HG02571 (cell line): Measurements from ENCODE around the gene EPHB1.
A peak's percentile ranks its signal among the peaks of the same experiment; 100 is the strongest.

Experiments used
- ATAC-seq: cut with Tn5 transposase; IDR thresholded peaks from one replicate; pipeline ENCODE4 v1.9.1; 2021; ENCODE audit warnings: mild to moderate bottlenecking, moderate library complexity; ENCODE audit not compliant: unreplicated experiment

EPHB1 gene

DNA sequence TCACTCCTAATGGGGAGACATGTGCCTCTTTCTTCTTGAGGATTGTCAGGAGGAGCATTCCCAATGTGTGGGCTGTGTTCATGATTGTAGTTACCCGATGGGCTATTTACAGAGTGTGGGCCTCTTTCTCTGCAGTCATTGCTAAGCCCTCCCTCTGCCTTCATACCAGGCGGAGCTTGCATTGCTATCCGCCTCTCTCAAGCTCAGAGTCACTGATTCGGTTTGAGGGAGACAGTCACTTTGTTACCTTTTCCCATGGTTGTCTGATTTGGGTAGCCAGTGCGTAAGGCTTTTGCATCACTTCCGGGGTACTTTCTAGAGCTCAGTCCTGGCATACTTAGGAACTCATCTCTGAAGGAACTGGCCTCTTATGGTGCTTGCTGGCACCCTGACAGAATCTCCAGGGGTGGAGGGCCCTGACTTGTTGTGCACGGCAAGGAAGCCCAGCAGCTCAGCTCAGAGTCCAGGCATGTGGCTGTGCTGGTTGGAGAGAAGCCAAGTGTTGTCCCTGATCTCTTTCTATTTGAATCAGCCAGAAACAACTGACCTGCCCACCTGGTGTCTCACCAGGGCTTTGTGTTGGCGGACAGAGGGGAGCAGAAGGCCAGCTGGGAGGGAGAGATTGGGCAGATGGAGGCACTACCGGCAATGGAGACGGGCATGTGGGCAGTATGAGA, 79.8 kb downstream of the EPHB1 start:
- no peak for ATAC-seq

DNA sequence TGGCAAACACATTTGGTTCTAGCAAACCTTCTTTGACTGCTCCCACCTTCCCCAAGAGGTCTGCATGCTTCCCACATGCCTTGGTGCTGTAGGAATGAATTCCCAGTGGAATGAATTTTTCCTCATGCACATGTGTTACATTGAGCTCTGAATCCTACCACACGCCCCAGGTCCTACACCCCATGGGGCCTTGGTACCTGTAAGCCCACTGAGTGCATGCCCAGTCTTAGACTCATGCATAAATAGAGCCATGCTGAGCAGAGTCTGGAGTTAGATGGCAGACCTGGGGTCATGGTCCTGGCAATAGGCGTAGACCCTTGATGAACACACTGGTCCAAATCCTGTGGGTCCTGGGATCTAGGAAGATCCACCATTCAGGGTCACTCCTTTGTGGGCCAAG, 81.8 kb downstream of the EPHB1 start:
- no peak for ATAC-seq

DNA sequence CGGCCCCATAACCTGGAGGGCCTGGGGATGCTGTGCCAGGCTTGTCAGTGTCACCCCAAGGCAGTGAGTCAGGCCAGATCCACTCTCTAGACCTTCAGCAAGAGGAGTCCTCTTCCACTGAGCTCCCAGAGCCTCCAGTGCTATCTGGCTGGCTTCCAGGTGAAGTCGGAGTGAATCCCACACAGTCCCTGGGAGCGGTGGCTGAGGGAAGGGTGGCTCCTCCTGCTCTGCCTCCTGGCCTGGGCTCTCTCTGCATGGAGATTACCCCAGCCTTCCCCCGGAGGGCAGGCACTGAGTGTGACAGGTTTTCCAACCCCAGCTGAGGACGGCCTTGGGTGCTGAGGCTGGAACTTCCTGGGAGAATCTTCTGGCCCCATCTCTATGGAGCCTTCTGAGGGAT, 82.7 kb downstream of the EPHB1 start:
- ATAC-seq = no peak

DNA sequence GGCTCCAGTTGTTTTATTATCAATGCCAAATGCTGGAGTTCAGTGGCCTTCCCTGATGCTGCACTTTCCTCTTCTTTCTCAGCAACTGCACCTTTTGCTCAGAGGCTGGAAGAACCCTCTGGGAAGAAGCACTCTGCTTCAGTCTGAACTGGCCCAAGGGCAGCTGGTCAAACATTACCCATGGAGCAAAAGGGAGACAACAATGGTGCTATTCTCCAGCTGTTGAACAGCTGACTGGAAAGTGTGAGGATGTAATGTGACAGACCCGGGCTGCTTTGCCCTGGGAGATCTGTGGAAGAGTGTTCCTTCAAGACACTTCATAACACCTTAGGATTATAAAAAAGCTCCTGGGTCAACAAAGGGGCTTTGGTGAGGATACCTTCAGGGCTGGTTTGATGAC, 84.9 kb downstream of the EPHB1 start:
- no peak for ATAC-seq

DNA sequence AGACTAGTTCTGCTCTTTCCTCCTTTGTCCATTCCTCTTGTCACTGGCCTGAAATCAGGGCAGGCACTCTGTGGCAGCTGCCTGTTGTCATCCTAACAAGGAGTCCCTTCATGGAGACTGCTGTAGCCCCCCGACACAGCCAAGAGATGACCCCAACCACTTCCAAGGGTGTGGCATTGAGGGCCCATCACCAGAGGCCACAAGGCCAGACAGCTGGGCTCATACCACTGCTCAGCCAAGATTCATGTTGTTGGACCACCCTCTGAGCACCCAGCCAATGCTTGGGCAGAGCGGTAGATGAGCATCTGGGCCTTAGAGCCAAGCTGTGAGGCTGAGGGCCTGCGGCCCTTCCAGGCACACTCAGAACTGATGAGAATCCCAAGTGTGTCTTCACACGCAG, 85.4 kb downstream of the EPHB1 start:
- ATAC-seq = no peak

DNA sequence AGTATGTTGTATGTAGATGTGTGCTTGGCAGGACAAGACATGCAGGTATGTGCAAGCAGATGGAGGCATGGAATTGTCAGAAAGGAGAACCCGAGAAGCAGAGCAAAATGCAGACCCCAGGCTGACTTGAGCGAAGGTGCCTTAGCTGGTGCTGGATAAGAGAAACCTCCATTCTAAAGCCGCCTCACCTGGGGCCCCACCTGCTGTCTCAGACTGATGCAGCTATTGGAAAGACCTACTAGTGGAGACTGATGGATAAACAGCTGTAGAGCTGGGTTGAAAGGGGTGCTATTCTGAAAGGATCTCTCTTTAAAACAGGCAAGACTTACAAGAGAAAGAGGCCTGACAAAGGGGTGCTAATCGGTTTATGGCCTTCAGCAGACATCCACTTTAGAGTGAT, 86.2 kb downstream of the EPHB1 start:
- ATAC-seq = no peak

DNA sequence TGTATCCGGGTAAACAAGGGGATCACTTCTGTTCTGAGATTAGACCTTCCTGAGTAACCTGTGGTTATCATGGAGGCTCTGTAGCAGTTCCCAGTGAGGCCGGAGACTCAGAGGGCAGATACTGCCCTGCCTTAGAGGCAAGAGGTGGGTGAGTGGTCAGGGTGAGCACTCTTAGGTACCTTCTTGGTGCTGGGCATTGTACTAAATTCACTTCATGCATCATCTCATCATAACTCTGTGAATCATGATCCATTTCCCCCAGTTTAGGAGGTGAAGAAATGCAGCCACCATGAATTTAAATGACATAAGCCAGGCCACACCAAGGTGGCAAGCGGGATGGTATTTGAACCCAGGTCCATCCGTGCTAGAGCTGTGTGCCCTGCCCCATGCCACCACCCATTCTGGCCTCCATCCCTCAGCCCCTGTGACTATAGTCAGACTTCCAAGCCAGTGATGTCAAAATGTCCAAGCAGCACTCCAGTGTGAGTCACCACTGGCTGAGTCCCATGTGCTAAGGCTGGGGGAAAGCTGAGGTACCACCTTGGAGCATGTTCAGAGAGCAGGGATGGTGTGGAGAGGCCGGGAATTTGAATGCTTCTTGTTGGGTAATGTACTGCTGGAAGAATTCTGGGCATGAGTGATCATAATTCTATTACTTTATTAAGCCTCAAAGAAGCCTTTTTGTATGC, 88.8 kb downstream of the EPHB1 start:
- no peak for ATAC-seq

DNA sequence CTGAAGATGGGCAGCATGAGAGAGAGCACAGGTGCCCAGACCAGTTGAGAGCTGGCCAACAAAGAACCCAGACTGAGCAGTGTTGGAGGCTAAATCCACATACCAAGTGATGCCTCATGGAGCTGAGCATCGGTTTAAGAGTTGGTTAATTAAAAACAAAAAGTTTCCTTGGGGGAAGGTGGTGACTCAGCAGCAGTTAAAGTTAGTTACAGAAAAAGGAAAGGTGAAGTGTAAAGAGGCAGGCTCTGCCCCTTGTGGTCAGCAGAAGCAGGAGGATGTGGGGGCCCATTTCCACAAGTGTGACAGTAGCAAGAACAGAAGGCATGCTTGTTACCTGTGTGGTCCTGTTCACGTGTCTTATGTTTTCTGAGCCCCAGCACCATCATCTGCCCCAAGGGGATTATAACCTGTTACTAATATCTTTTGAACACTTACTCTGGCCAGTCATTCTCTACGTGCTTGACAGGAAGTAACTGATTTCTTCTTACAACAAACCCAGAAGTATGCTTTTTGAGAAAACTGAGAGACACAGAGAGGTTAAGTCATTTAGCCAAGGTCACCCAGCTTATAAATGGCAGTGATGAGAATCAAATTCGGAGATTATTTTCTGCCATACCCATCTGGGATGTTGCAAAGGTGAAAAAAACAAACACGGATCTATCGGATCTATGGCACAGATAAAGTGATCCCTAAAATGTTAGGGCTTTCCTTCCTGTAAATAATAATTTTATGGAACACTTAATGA, 91.0 kb downstream of the EPHB1 start:
- ATAC-seq = peak; percentile 84

DNA sequence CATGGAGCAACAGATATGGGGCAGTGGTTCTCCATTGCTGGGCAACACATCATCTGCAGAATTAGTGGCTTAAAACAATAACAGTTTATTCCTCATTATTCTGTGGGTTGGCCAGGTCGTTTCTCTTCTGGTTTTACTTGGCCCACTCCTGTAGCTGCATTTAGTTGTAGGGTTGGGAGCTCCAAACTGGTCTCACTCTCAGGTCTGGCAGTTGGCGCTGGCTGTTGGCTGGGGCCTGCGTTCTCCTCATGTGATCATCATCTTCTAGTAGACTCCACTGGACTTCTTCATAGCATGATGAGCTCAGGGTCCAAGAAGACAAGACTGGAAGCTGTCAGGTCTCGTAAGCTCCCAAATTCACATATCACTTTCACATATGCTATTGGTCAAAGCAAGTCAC, 91.9 kb downstream of the EPHB1 start:
- ATAC-seq = no peak

DNA sequence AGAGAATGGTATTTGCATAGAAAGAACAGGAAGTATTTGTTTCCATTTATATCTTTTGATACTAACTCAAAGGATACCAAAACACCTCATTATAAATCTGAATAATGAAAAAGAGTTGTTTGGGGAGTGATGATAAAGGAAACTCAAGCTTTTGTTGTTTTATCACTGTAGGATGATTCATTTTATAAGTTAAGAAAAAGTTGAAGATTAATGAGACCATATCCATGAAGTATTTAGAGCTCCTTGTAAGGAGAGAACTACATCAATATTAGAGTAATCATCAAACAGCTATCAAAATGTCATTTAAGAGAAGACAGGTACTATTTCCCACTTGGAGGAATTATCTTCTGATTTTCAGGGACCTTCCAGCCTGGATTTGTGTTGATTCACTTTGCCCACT, 92.5 kb downstream of the EPHB1 start:
- ATAC-seq = no peak

DNA sequence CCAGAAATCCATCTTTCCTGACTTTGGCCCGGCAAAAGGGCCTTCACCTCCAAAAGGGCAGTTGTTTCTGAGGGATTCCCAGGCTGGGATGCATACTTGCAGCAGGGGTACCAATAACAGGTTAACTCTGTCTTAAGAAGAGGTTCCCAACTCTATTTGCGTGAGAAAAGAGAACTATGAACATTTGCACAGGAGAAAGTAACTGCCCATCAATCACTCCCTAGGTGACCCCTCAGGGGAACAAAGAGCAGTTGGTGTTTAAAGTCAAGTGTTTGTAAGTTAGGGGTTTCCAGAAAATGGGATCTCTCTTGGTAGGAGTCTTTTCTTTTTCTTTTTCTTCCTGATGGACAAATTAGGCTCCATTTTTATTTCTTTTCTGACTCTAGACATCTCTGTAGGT, 97.3 kb downstream of the EPHB1 start:
- no peak for ATAC-seq

DNA sequence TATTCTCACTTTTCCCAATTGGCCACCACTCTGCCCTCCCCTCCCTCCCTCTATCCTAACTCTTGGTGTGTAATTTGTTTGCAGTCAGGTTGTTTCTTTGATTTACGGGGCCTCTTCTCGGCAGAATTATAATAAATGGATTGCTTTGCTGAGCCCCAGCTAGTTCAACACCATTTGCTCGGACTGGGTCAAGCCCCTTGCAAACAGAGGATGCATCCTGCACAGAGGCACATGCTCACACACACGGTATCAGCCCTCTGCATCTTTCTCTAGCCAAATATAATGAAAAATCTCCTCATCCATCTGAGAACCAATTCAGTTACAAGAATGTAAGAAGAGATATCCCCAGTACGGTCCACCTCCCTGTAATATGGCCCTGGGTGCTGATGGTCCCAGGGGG, 97.7 kb downstream of the EPHB1 start:
- no peak for ATAC-seq

DNA sequence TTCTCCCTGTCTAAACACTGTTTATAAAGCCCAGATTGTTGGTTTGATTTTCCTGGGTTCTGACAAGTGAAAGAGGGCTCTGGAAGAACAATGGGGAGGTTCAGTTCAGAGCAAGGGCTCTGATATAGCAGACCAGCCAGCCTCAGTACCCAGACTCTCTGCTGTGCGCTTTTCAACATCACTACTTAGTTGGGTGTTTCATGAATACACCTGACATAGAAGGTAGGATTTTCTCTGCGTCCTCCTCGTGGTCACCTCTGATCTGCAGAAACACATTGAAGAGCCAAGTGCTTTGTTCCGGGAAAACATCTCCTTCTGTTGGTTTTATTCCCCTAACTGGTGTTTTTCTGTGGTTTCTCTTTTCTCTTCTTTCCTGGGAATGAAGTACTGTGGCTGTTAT, 99.5 kb downstream of the EPHB1 start:
- no peak for ATAC-seq

DNA sequence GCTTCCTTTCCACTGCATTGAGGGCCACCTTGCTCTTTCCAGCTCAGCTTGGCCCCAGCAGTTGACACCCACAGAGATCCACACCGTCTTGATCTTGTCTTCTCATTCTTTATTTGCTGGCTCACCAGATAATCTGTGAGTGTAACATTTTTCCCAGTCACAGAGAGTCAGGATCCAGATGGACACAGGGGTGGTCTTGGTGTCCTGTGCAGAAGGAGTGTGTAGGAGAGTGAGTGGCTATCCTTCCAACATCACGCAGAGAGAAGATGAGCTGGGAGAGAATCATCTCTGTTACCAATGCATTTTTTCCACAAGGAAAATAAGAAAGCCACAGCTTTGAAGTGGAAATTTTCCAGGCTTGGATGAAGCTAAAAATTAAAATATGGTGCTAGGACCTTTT, 100.1 kb downstream of the EPHB1 start:
- no peak for ATAC-seq

DNA sequence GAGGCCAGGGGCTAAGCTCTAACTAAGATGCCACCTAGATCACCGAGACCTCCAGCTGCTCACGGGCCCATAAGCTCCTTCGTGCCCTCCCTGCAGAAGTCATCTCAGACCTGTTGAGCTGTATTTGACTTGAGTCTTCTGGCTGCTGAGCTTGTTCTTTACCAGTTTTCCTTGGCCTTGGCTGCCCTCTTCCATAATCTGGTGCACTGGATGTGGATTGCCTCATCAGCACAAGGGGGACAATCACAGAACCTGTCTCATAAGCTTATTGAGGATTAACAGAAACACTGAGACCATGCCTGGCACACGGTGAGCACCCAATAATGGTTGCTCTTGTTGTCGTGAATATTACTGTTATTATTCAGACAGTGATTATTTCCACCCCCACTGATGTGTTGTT, 101.1 kb downstream of the EPHB1 start:
- ATAC-seq = no peak

DNA sequence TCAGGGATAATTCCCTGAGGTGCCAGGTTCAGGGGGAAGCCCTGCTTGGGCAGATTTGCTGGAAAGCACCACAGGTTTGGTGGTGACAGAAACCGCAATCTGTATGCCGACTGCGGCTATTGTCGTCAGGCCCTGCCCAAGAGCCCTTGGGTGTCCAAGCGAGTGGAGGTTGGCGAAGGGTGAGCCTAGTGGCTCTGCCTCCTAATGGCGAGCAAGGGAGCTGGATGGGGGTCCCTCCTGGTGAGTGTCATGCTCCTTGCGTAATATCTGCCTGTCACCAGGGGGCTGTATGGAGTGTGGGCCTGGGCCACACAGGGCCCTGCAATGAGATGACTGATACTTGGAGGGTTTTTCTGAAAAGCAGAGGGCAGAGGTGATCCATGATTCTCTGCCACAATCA, 101.6 kb downstream of the EPHB1 start:
- no peak for ATAC-seq

DNA sequence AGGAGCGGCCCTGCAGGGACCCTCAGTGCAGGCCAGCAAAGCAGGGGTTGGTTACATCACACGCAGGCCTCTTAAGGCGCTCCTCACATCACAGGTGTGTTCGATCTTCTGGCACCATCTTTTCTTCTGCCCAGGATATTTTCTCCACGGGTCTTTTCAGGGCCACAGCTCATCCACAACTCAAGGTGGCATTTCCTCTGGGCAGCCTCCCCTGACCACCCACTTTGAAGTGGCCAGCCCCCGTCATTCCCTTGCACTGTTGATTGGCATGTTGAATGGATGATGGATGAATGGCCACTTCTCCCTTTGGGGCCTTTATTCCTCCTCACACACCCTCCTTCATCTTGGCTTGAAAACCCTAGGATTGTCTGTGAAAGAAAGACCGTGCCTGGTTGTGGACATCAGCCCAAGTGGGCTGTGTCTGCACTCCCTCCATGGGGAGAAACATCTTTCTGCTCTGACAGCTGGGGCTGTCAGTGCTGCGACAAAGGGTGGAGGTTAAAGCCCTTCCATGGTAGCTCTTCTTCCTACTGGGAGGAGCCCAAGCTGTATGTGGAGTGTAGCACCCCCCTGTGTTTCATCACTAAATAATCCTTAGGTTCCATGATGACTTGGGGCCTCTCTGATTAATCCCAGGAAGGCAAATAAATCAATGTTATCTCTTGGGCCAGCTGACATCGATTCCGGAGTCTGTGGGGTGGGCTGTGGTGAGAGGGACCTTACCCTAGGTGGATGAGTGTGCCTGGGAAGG, 102.5 kb downstream of the EPHB1 start:
- no peak for ATAC-seq

DNA sequence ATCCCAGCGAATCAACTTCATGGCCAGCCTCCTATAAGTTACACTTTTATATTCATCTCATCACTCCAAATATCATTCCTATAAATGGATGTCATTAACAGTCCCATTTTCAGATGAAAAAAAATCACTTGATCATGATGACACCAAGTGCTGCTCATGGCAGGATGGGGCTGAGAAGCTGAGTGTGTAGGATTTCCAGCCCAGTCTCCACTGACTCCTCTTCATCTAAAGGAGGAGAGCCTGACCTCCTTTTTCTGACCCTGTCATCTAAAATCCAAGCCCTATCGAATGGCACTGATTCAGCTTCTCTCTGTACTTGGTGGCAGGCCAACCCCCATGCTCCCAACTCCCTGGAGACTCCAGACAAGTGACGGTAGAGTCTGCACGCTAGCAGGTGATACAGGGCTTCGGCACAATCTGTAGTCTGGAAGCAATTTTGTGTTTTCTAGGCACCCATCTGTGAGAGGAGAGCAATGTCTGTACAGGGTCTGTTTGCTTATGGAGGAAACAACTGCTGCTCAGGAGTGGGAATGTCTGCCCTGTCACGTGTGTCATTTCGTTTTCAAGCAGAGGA, 103.2 kb downstream of the EPHB1 start:
- ATAC-seq = no peak

DNA sequence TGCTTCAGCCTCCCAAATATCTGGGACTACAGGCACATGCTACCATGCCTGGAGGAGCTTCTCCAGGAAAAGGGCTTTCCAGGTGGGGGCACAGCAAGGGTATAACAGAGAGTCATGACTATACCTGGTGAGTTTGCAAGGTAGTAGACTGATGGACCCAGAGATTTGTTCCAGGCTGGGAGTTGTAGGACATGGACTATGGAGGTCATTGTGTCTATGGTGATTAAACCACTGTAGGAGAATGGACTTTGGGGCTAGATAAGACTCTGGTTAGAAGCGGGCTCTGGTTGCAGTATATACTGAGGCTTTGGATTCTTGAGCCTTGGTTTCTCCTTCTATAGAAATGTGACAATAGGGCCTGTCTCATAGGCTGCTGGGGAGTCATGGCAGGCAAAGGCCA, 104.7 kb downstream of the EPHB1 start:
- ATAC-seq = no peak

DNA sequence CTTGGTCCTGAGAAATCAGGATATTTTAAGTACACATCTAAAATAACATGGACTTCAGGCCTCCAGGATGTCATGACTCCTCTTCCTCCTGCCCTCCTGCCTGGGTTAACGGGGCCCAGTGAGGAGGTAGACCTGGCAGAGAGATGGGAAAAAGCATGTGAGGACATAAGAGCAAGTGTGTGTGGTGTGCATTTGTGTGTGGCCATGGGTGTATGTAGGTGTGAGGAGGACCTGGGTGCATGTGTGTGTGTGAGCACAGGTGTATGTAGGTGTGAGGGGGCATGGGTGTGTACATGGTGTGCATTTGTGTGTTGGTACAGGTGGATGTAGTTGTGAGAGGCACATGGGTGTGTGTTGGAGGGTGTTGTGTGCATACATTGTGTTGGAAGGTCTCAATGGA, 105.4 kb downstream of the EPHB1 start:
- no peak for ATAC-seq

DNA sequence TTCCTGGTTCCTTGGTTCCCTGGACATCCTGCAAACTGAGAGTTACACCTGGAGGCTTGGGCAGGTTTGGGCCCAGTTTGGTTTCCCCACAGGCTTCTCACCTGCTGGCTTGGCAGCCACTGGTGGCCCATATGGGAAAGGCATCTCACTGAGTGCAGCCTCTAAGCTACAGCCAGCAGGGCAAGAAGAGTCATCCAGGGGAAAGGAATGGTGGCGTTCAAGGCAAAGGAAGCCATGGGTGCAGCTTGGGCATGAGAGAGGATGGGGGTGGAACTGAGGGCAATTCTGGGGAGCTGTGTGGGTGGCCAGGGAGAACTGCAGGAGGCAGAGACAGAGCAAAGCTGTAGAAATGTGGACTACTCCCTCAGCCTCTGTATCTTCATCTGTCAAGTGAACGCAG, 106.4 kb downstream of the EPHB1 start:
- ATAC-seq = no peak
